ENCODE measurements around the gene CRIM1.

The CRIM1 gene

DNA sequence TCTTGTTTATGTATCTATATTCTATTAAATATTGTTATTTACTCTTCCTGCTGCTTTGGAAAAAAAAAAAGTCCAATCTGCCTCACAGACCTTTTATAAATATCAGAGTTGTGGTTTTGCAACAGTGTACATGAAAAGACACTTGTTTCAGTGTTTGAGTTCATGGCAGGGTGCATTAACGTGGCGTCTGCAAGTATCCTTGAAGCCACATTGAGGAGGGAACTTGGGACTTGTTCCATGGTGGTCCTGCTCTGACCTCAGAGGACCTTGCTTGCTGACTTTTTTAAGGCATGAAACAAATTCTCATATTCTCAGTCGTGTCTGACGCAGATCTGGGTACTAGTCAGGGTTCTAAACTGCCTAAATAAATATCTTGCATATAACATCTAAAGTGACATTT, 55.1 kb downstream of the CRIM1 start:
- TF ChIP-seq, protein P1, sequence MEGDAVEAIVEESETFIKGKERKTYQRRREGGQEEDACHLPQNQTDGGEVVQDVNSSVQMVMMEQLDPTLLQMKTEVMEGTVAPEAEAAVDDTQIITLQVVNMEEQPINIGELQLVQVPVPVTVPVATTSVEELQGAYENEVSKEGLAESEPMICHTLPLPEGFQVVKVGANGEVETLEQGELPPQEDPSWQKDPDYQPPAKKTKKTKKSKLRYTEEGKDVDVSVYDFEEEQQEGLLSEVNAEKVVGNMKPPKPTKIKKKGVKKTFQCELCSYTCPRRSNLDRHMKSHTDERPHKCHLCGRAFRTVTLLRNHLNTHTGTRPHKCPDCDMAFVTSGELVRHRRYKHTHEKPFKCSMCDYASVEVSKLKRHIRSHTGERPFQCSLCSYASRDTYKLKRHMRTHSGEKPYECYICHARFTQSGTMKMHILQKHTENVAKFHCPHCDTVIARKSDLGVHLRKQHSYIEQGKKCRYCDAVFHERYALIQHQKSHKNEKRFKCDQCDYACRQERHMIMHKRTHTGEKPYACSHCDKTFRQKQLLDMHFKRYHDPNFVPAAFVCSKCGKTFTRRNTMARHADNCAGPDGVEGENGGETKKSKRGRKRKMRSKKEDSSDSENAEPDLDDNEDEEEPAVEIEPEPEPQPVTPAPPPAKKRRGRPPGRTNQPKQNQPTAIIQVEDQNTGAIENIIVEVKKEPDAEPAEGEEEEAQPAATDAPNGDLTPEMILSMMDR (IDR thresholded peaks at IDR 0.05; ENCODE audit: low read depth, low read length, missing control alignments) = no peak

DNA sequence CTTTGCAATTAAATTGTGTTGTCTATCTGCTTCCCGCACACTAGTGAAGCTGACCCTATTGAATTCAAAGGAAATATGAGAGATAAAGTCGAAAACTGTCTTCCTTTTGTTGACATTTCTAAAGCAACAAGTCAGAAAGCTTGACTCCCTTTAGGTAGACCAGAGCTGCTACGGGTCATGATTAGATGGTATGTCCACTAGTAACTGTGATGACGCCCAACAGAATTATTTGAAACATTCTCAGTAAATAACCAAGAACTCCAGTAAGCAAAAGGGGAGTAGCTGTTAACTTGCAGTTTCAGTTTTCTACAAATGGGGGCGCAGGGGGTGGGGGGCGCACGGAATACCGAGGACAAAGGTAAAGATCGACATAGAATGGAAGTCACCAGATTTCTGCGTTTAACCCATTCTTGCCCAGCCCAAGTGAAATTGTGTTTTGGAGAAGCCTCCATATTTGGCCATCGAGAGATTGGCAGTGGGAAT, 56.4 kb downstream of the CRIM1 start:
- peak; percentile 69 for DNase-seq
- Histone ChIP-seq H3K27ac (peak overlapping the region; percentile 78), H3K4me3 (ENCODE audit: low read depth, low read length) (no peak overlapping the region), H3K27me3 (replicated peaks) (no peaks in the 10 kb centered on the region), H3K36me3 (replicated peaks) (no peaks in the 10 kb centered on the region)
- TF ChIP-seq, protein P1 (IDR thresholded peaks at IDR 0.05; ENCODE audit: low read depth, low read length, missing control alignments) = peak; percentile 44
- in situ Hi-C loops (cut with HindIII; ENCODE audit: low pct_ligation_motif_present, low sequenced_read_pairs) = no loop called here

More for the DNA sequence above, 55.1 kb downstream of the CRIM1 start:
- H3K36me3 ChIP-seq (replicated peaks) = no peaks in the 10 kb centered on the region
- DNase-seq = no peak
- in situ Hi-C loops (cut with HindIII; ENCODE audit: low pct_ligation_motif_present, low sequenced_read_pairs) = no loop called here
- no peak overlapping the region for H3K4me3 ChIP-seq (ENCODE audit: low read depth, low read length)
- no peaks in the 10 kb centered on the region for H3K27me3 ChIP-seq (replicated peaks)
- H3K27ac ChIP-seq = peak overlapping the region; percentile 78

DNA sequence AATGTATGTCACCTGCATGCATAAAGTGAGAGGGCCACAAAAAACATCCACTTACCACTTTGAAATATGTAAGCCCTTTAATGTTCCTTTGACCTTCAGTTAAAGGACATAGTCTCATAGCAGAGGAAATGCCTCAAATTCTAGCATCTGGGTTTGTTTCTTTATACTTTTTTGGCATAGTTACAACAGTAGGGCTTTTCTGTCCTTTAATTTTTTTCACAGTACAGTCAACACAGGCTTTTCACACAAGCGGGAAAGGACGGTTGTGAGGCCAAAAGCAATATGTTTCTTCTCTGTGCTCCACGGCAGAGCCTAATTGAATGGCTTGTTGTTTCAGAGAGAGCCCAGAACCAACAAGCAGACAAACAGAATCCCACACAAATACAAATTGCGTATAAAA, 57.6 kb downstream of the CRIM1 start:
- DNase-seq = peak; percentile 39
- no peaks in the 10 kb centered on the region for H3K27me3 ChIP-seq (replicated peaks)
- TF ChIP-seq, protein P1 (IDR thresholded peaks at IDR 0.05; ENCODE audit: low read depth, low read length, missing control alignments) = no peak
- H3K27ac ChIP-seq = peak overlapping the region; percentile 78
- H3K4me3 ChIP-seq (ENCODE audit: low read depth, low read length) = no peak overlapping the region
- no peaks in the 10 kb centered on the region for H3K36me3 ChIP-seq (replicated peaks)
- in situ Hi-C loops (cut with HindIII; ENCODE audit: low pct_ligation_motif_present, low sequenced_read_pairs) = no loop called here

DNA sequence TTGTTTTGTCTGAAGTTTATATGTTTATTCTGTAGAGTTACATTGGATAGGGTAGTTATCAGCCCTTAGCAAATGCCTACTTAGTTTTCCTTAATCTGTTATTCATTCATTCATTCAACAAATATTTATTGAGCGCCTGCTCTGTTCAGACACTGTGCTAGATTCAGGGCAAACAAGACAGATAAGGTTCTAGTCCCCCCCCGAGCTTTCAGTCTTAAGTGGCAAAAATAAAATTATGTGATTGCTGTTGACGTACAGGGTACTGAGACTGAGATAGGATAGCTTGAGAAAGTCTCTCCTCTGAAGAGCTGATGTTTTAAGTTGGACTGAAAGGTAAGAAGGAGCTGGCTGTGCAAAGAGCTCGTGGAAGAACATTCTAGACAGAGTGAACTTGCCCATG, 58.7 kb downstream of the CRIM1 start:
- H3K27ac ChIP-seq = peak overlapping the region; percentile 78
- in situ Hi-C loops (cut with HindIII; ENCODE audit: low pct_ligation_motif_present, low sequenced_read_pairs) = no loop called here
- H3K27me3 ChIP-seq (replicated peaks) = no peaks in the 10 kb centered on the region
- no peak overlapping the region for H3K4me3 ChIP-seq (ENCODE audit: low read depth, low read length)
- H3K36me3 ChIP-seq (replicated peaks) = no peaks in the 10 kb centered on the region
- TF ChIP-seq, protein P1 (IDR thresholded peaks at IDR 0.05; ENCODE audit: low read depth, low read length, missing control alignments) = no peak
- DNase-seq = no peak

DNA sequence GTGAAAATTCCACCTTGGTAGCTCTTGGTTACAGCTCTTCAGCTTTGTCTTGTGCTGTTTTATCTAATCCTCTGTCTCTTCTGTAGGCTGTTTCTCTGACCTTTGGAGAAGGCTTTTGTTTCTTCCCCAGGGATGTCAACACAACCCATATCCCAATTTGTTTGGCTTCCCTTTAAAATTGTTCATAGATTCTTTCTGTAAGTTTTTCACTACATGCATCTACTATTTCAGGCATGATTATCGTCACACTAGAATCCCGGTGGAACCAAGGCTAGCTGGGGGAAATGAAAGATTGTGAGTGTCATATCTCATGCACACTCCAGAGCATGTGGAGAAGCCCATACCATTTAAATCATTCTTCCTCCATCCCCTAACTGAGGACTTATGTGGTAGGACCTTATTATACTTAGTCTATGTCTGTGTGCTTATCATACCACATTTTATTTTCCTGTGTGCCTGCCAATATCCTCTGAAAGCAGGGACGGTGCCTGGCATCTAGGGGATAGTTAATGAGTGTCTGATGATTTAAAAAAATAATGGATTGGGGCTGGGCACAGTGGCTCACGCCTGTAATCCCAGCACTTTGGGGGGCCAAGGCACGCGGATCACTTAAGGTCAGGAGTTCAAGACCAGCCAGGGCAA, 59.9 kb downstream of the CRIM1 start:
- no peaks in the 10 kb centered on the region for H3K27me3 ChIP-seq (replicated peaks)
- in situ Hi-C loops (cut with HindIII; ENCODE audit: low pct_ligation_motif_present, low sequenced_read_pairs) = no loop called here
- H3K4me3 ChIP-seq (ENCODE audit: low read depth, low read length) = no peak overlapping the region
- DNase-seq = no peak
- TF ChIP-seq, protein P1 (IDR thresholded peaks at IDR 0.05; ENCODE audit: low read depth, low read length, missing control alignments) = no peak
- H3K36me3 ChIP-seq (replicated peaks) = no peaks in the 10 kb centered on the region
- no peak overlapping the region for H3K27ac ChIP-seq
